DMS114 treated with DMSO at 0.1 percent for 48 hours (cell line): Measurements from ENCODE around the gene PPM1F.
"Not testable (repeated sequence)": the region's sequence is repeated elsewhere in the genome, so short reads cannot be mapped to it uniquely, and the experiment has no call there.

Experiments used
- DNase-seq: peaks from one replicate; lab custom pipeline; 2025; ENCODE audit not compliant: unreplicated experiment; lab: John Stamatoyannopoulos, UW

Gene PPM1F

GRCh38 chr22:21921729-21922128 is 30.9 kb downstream of the PPM1F start:
- no peak for DNase-seq

- no peak for DNase-seq
Observed at GRCh38 chr22:21921184-21921721, 31.4 kb downstream of the PPM1F start.

DNA sequence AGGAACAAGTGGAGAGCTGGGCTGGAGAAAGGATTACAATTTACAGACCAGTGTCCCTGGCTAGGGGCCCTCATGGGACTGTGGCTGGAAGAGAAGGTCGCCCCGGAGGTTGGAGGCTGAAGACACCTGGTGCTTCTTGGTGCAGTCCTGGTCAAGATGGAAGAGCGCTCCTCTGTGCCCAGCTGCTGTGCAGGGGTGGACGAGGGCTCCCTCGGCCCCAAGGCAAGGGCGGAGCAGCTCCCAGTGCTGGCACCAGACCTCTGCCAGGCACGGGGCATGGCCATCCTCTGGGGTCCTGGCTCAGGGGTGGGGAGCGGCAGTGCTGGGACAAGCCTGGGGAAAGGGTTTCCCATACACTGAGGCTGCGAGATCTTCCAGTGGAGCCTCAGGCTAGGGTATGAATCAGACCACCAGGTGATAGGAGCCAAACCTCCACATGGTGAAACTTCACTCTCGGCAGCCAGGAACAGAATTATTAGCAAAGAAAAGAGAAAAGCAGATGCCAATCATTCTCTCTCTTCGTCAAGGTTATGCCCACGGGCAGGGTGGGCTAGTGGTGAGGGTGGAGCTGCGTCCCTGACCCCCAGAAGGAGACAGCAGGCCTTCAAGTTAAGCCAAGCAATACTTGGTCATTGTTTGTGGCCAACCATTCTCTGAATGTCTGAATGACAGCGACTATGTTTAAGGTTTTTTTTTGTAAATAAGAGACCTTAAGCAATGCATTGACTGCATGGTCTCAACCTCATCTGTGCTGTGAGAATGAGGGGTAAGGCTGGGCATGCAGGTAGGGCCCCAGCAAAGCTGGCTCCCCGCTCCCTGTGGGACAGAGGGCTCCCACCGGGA is 32.1 kb downstream of the PPM1F start:
- no peak for DNase-seq

DNA sequence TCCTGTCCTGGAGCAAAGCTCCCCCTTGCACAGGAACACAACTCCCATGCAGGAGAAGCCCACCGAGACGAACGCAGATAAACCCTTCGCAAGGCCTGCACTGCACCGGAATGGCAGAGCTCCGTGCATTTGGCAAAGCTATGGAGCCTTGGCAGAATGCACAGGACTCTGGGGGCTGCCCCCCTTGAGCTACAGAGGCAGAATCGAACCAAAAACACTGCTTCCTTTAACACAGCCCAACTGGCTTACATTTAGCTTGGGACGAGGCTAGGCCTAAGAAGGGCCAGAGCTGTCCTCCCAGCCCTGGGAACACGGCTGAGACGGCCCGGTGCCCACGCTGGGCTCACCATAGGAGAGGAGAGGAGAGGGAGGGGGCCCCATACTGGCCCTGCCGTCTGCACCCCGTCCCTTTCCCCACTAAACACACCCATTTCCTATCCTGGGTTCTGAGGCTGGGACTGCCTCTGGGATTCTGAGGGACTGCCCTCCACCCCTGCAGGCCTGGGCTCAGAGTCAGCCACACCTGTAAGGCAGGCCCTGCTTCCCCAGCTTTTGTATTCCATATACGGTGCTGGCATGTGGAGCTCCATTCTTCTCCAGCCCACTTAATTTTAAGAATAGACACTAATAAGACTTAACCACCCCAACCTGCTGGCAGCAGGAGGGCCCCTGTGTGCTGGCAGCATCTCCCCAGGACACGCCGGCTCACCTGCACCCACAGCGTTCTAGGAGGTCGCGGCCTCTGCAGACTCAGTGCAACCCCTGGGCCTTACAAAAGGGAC is 32.9 kb downstream of the PPM1F start:
- DNase-seq, result no peak

DNA sequence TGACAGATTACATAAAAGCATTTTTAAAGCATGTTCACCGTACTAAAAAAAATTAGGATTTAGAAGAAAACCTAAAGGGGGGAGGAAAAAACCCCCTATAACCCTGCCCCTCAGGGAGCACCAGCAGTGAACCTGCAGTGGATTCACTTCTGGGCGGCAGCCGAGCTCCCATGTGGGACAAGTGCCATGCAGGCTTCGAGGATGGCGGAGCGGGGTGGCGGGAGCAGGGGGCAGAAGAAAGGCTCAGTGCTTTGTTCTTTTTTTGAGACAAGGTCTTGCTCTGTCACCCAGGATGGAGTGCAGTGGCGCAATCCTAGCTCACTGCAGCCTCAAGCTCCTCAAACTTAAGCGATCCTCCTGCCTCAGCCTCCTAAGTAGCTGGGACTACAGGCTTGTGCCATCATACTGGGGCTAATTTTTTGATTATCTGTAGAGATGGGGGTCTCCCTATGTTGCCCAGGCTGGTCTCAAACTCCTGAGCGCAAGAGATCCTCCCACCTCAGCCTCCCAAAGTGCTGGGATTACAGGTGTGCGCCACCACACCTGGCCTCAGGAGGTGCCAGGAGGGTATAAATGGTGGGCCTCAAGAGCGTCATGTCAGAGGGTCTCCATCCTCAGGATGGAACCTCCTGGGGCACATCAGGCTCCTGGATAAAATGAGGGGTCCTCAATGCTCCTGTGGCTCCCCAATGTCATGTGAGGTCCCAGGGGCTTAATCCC is 34.0 kb downstream of the PPM1F start:
- DNase-seq, result no peak

GRCh38 chr22:21917959-21918261 is 34.7 kb downstream of the PPM1F start:
- DNase-seq, result no peak

GRCh38 chr22:21917181-21917958 is 35.3 kb downstream of the PPM1F start:
- DNase-seq, result no peak

- no peak for DNase-seq
Observed at GRCh38 chr22:21916309-21916918, 36.2 kb downstream of the PPM1F start.

DNA sequence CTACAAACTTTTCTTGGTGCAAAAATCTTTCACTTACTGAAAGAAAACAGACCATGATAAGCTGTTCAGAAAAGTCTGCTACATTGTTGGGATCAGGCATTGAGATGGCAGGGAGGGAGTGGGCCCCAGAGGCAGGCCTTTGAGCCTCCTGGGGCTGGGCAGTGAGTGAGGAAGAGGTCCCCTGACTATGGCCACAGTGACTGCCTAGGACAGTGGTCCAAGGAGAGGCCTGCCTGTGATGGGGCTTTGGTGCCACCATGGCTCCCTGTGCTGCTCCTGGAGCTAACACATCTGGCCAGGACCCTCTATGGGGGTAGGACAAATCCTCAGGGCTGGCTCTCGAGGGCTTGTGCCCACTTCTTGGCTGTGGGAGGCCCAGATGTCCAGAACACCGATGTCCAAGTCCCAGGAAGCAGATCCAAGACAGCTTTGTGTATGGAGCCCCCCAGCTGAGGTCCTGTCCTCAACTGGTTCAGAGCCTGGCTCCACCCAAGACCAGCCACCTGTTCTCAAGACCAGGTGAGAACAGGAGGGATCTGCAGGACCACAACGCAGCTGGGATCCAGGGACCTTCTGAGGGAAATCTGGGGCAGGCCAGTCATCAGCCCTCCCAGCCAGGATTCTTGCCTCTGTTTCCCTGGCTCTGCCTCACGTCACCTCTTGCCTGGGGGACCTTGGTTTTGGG is 36.9 kb downstream of the PPM1F start:
- DNase-seq, result no peak

GRCh38 chr22:21914033-21914642 is 38.5 kb downstream of the PPM1F start:
- not testable (repeated sequence) for DNase-seq

DNA sequence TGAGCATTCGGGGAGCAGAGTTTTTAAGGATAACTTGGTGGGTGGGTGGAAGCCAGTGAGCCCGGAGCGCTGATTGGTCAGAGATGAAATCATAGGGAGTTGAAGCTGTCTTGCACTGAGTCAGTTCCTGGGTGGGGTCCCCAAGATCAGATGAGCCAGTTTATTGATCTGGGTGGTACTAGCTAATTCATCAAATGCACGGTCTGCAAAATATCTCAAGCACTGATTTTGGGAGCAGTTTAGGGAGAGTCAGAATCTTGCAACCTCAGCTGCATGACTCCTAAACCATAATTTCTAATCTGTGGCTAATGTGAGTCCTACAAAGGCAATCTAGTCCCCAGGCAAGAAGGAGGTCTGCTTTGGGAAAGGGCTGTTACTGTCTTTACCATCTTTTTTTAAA is 42.3 kb downstream of the PPM1F start:
- not testable (repeated sequence) for DNase-seq

- no peak for DNase-seq
Observed at GRCh38 chr22:21909871-21910270, 42.8 kb downstream of the PPM1F start.

- no peak for DNase-seq
Observed at GRCh38 chr22:21907638-21908522, 44.8 kb downstream of the PPM1F start.

- not testable (repeated sequence) for DNase-seq
Observed at GRCh38 chr22:21905234-21905633, 47.4 kb downstream of the PPM1F start.

GRCh38 chr22:21904250-21904789 is 48.3 kb downstream of the PPM1F start:
- no peak for DNase-seq

GRCh38 chr22:21903283-21903682 is 49.4 kb downstream of the PPM1F start:
- no peak for DNase-seq

DNA sequence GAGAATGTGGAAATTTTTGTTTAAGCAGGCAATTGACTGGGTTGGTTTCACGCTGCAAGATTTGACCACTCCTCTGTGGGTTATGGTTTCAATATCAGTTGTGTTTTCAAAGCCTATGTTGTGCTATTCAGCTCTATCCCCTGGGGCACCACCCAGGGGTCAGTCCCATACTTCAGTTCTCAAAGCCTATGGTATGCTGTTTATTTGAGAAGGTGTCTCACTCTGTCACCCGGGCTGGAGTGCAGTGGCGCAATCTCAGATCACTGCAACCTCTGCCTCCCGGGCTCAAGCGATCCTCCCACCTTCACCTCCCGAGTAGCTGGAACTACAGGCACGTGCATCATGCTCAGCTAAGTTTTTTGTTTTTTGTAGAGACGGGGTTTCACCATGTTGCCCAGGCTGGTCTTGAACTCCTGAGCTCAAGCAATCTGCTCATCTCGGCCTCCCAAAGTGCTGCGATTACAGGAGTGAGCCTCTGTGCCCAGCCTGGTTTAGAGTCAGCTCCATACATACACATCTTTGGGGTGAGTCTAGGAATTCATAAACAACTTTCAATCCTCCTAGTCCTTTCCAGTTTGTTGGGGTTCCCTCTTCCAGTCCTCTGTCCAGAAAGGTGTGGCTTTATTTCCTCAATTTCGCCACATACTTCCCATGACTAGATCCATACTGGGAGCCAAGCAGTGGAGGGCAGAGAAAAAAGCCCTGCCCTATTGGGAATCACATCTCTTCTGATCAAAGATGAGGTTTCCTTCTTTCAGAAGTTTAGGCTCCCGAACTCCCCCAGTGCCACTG is 50.2 kb downstream of the PPM1F start:
- DNase-seq, result no peak
